ENCODE results near the gene DIPK1B. TPM values are rescaled to one million over a fixed set of nuclear protein-coding genes. Genes with fewer than 3 reads are reported as not detected.

Gene DIPK1B
- total RNA-seq, 1 experiment from 2014 or later, result 40.4 TPM

DNA sequence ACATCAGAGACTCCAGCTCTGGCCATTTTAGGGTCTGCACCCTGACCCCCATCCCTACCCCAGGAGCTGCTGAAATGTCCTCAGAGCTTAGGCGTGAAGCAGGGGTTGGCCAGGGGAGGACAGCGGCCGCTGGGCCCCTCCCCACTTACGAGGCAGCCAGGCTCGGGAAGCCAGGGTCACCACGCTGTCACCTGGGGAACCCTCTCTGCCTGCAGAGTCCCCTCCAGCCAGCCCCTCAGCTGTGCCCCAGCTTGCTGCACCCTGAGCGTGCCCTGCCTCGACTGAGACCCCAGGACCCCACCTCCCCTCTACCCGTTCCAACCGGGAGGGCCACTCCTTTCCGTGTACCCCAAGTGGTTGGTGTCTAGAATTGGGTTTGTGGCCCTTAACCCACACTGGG lies 27.7 kb downstream of the DIPK1B start:
- Histone ChIP-seq H3K36me3 (ENCODE audit: control insufficient read depth, insufficient read depth, low read length) (no peaks in the 10 kb centered on the region), H3K4me1 (no peaks in the 10 kb centered on the region), H3K4me3 (ENCODE audit: low read depth, low read length) (no peak overlapping the region), H3K27me3 (replicated peaks; ENCODE audit: control insufficient read depth, insufficient read depth, low read length) (no peaks in the 10 kb centered on the region), H3K9me3 (no peaks in the 10 kb centered on the region)
- intact Hi-C loops (cut with micrococcal nuclease; ENCODE audit: unreplicated experiment), result no loop called here
- ChIA-PET CTCF (no interaction called here), POLR2A (no interaction called here)
- no peaks in the 10 kb centered on the region for H3K27me3 Mint-ChIP-seq (ENCODE audit: insufficient read depth, unreplicated experiment)
- H3K27ac Mint-ChIP-seq (ENCODE audit: unreplicated experiment), result no peak overlapping the region
- no TSS peak for BruUV-seq (replicated peaks)
- no peaks in the 10 kb centered on the region for H3K4me1 Mint-ChIP-seq (ENCODE audit: low read depth, unreplicated experiment)
- H3K36me3 Mint-ChIP-seq (ENCODE audit: insufficient read depth, unreplicated experiment), result no peaks in the 10 kb centered on the region
- TF ChIP-seq, protein P1, sequence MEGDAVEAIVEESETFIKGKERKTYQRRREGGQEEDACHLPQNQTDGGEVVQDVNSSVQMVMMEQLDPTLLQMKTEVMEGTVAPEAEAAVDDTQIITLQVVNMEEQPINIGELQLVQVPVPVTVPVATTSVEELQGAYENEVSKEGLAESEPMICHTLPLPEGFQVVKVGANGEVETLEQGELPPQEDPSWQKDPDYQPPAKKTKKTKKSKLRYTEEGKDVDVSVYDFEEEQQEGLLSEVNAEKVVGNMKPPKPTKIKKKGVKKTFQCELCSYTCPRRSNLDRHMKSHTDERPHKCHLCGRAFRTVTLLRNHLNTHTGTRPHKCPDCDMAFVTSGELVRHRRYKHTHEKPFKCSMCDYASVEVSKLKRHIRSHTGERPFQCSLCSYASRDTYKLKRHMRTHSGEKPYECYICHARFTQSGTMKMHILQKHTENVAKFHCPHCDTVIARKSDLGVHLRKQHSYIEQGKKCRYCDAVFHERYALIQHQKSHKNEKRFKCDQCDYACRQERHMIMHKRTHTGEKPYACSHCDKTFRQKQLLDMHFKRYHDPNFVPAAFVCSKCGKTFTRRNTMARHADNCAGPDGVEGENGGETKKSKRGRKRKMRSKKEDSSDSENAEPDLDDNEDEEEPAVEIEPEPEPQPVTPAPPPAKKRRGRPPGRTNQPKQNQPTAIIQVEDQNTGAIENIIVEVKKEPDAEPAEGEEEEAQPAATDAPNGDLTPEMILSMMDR (IDR thresholded peaks at IDR 0.05; ENCODE audit: insufficient read depth in 1 of 2, low read depth in 1 of 2, low read length in 1 of 2, severe bottlenecking in 1 of 2, unreplicated experiment in 1 of 2), result no peak
- no peak for DNase-seq
- H3K9me3 Mint-ChIP-seq (ENCODE audit: unreplicated experiment), result no peaks in the 10 kb centered on the region
- H3K4me3 Mint-ChIP-seq (ENCODE audit: unreplicated experiment), result no peak overlapping the region

DNA sequence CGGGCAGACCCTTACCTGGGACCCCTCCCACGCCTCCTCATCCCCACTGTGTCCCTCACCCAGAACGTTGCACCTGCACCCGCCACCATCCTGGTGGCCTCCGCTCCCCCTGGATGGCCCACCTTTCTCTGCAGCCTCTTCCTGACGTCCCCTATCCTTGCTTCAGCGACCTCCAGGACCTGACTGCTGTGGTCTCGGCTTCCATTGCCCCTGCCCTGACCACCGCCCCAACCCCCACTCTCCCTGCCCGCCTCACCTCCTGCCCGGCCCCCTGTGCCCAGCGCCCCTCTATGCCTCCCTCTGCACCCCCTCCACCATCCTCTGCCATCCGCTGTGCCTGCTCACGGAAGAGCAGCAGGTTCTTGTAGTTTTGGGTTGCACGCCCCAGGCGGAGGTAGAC lies 28.1 kb downstream of the DIPK1B start:
- Mint-ChIP-seq H3K4me3 (ENCODE audit: unreplicated experiment) (no peak overlapping the region), H3K27me3 (ENCODE audit: insufficient read depth, unreplicated experiment) (no peaks in the 10 kb centered on the region), H3K9me3 (ENCODE audit: unreplicated experiment) (no peaks in the 10 kb centered on the region), H3K4me1 (ENCODE audit: low read depth, unreplicated experiment) (no peaks in the 10 kb centered on the region), H3K27ac (ENCODE audit: unreplicated experiment) (no peak overlapping the region), H3K36me3 (ENCODE audit: insufficient read depth, unreplicated experiment) (no peaks in the 10 kb centered on the region)
- ChIA-PET POLR2A (no interaction called here), CTCF (no interaction called here)
- TF ChIP-seq, protein P1 (IDR thresholded peaks at IDR 0.05; ENCODE audit: insufficient read depth in 1 of 2, low read depth in 1 of 2, low read length in 1 of 2, severe bottlenecking in 1 of 2, unreplicated experiment in 1 of 2), result no peak
- no peaks in the 10 kb centered on the region for H3K4me1 ChIP-seq
- no peaks in the 10 kb centered on the region for H3K36me3 ChIP-seq (ENCODE audit: control insufficient read depth, insufficient read depth, low read length)
- H3K9me3 ChIP-seq, result no peaks in the 10 kb centered on the region
- DNase-seq, result no peak
- no peaks in the 10 kb centered on the region for H3K27me3 ChIP-seq (replicated peaks; ENCODE audit: control insufficient read depth, insufficient read depth, low read length)
- no peak overlapping the region for H3K4me3 ChIP-seq (ENCODE audit: low read depth, low read length)
- no TSS peak for BruUV-seq (replicated peaks)
- intact Hi-C loops (cut with micrococcal nuclease; ENCODE audit: unreplicated experiment), result no loop called here

DNA sequence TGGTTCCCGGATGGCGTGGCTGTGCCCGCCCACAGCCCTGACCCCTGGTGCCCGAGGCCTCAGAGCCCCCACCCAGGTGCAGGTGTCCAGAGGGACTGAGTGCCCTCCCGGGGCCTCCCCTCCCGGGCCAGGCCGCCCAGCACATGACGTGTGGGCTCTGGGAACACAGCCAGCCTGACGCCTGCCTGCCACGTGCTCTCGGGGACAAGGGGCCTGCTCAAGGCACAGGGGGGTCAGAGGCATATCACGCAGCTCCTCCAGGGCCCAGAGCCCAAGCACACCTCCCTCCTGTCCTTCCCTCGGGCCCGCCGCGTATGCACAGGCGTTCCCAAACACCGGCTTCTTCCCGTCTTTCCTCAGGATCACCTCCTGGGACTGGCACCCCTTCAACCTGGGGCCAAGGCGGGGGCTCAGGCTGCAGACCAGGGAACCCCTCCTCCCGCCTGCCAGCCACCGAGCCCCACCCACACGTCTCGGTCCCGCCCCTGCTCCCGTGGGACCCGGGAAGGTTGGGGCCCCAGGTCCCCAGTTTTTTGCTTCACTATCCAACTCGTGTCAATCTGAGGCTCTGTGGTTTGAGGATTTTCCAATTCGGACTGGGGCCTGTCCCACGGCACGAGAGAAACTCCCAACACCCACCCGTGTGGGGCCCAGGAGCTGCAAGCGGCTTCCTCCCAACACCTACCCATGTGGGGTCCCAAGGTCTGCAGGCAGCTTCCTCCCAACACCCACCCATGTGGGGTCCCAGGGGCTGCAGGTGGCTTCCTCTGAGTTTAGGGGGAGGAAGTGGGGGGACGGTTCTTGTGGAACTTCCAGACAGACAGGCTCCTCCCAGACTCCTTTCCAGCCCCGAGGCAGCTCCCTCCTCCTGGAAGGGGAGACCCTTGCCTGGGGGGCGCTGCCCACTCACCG lies 28.9 kb downstream of the DIPK1B start:
- Histone ChIP-seq H3K4me3 (ENCODE audit: low read depth, low read length) (no peak overlapping the region), H3K9me3 (no peaks in the 10 kb centered on the region), H3K36me3 (ENCODE audit: control insufficient read depth, insufficient read depth, low read length) (no peaks in the 10 kb centered on the region), H3K4me1 (no peaks in the 10 kb centered on the region), H3K27me3 (replicated peaks; ENCODE audit: control insufficient read depth, insufficient read depth, low read length) (no peaks in the 10 kb centered on the region)
- ChIA-PET CTCF (no interaction called here), POLR2A (no interaction called here)
- Mint-ChIP-seq H3K9me3 (ENCODE audit: unreplicated experiment) (no peaks in the 10 kb centered on the region), H3K4me1 (ENCODE audit: low read depth, unreplicated experiment) (no peaks in the 10 kb centered on the region), H3K36me3 (ENCODE audit: insufficient read depth, unreplicated experiment) (no peaks in the 10 kb centered on the region), H3K4me3 (ENCODE audit: unreplicated experiment) (no peak overlapping the region), H3K27ac (ENCODE audit: unreplicated experiment) (no peak overlapping the region), H3K27me3 (ENCODE audit: insufficient read depth, unreplicated experiment) (no peaks in the 10 kb centered on the region)
- no TSS peak for BruUV-seq (replicated peaks)
- TF ChIP-seq, protein P1 (IDR thresholded peaks at IDR 0.05; ENCODE audit: insufficient read depth in 1 of 2, low read depth in 1 of 2, low read length in 1 of 2, severe bottlenecking in 1 of 2, unreplicated experiment in 1 of 2), result no peak
- intact Hi-C loops (cut with micrococcal nuclease; ENCODE audit: unreplicated experiment), result no loop called here
- no peak for DNase-seq
